Erythroblast (primary cell): ENCODE data around the gene TBX6.

ENCODE experiments used
- DNase-seq, 2 experiments: peaks; one replicate each; lab custom pipeline; 2025; lab: John Stamatoyannopoulos, UW
- GATA1 ChIP-seq: IDR thresholded peaks from 2 replicates; pipeline ENCODE4 v1.6.1; 2011; ENCODE audit warnings: low read depth, mild to moderate bottlenecking, control low read depth, low read length, moderate library complexity
- POLR2A ChIP-seq: IDR thresholded peaks from 2 replicates; pipeline ENCODE4 v1.6.1; 2011; ENCODE audit warnings: mild to moderate bottlenecking, low read length

TBX6 gene

GRCh38 chr16:30108059-30108850 is 16.5 kb upstream of the TBX6 start:
- TF ChIP-seq POLR2A (no peak), GATA1 (no peak)
- no peak for DNase-seq

- no peak for DNase-seq
- no peak for TF ChIP-seq POLR2A
Observed at GRCh38 chr16:30104492-30104891, 12.8 kb upstream of the TBX6 start.

DNA sequence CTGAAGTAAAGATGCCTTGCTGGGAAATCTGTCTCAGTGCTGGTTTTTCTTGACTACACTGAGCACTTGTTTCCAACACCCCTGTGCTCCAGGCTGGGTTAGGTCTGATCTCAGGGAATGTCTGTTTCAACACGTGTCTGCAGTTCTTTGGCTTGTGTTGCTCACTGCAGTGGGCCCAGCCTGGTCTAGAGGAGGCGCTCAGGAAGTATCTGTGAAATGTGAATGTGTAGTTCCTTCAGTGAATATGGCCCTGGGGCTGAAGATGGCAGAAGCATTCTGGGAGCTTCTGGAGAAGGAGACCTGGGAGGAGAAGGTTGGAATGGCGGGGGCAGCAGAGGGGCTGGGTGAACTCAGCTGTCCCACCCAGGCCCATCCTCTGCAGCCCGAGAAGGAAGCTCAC is 12.4 kb upstream of the TBX6 start:
- no peak for DNase-seq
- no peak for TF ChIP-seq POLR2A
- TF ChIP-seq GATA1 = no peak

- no peak for DNase-seq
Observed at GRCh38 chr16:30096862-30097563, 5.3 kb upstream of the TBX6 start.

GRCh38 chr16:30096105-30096861 is 4.6 kb upstream of the TBX6 start, which contains the start of gene YPEL3:
Gene YPEL3 (minus strand): TSS chr16:30096213. CDS start chr16:30095482, 731 bp downstream.
- no peak for TF ChIP-seq GATA1
- peak; percentile 36 for TF ChIP-seq POLR2A
- DNase-seq = peak; percentile 93 to 94

More at GRCh38 chr16:30096862-30097563, 5.3 kb upstream of the TBX6 start:
- TF ChIP-seq POLR2A (peak; percentile 8), GATA1 (no peak)

- no peak for DNase-seq
- TF ChIP-seq POLR2A (no peak), GATA1 (no peak)
Observed at GRCh38 chr16:30095166-30096078, 3.7 kb upstream of the TBX6 start.

- no peak for DNase-seq
- no peak for TF ChIP-seq GATA1
- no peak for TF ChIP-seq POLR2A
Observed at GRCh38 chr16:30094541-30095165, 2.9 kb upstream of the TBX6 start.

GRCh38 chr16:30092373-30093010 is 768 bp upstream of the TBX6 start:
- peak; percentile 75 to 82 for DNase-seq
- TF ChIP-seq POLR2A (peak; percentile 41), GATA1 (no peak)

GRCh38 chr16:30090610-30091331 is 953 bp downstream of the TBX6 start:
- TF ChIP-seq POLR2A = no peak
- TF ChIP-seq GATA1 = no peak
- DNase-seq = no peak

DNA sequence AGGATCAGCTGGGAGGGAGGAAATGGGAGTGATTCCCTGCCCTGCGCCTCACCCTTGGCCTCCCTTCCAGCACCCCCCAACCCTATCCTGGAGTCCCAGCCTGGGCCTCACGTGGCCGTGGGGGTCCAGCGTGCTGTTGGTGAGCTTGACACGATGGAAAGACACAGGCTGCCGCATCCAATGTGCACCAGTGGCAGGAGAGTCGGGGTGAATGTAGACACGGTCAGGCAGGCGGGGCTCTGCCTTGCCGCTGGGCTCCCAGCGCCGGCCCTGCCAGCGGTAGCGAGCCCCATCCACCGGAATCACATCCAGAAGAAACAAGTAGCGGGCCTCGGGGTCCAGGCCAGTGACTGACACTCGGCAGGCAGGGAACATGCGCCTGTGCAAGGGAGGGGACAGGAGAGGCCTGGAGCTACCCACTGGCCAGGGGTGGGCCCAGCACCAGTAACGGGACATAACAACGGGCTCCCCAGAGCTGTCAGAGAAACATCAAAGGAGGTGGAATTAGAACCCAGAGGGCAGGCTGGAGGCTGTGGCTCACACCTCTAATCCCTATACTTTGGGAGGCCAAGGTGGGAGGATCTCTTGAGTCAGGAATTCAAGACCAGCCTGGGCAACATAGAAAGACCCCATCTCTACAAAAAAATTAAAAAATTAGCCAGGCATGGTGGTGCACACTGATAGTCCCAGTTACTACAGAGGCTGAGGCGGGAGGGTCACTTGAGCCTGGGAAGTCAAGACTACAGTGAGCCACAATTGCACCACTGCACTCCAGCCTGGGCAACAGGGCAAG is 2.7 kb downstream of the TBX6 start:
- no peak for DNase-seq
- TF ChIP-seq POLR2A = no peak
- no peak for TF ChIP-seq GATA1
